DND-41 (cell line): ENCODE measurements around the gene ERO1A.

Source experiments
- EZH2 ChIP-seq: IDR thresholded peaks from 3 replicates; pipeline ENCODE4 v1.6.1; 2012; ENCODE audit warnings: borderline replicate concordance, low read depth, mild to moderate bottlenecking, moderate library complexity, low read length, inconsistent platforms; ENCODE audit not compliant: severe bottlenecking
- TF ChIP-seq, protein P1 (sequence below): IDR thresholded peaks from 2 replicates; pipeline ENCODE4 v1.5.1; 2012; ENCODE audit warnings: borderline replicate concordance, low read length, moderate library complexity, mild to moderate bottlenecking; ENCODE audit not compliant: poor library complexity, severe bottlenecking; ENCODE audit errors: extremely low read depth

DNA sequence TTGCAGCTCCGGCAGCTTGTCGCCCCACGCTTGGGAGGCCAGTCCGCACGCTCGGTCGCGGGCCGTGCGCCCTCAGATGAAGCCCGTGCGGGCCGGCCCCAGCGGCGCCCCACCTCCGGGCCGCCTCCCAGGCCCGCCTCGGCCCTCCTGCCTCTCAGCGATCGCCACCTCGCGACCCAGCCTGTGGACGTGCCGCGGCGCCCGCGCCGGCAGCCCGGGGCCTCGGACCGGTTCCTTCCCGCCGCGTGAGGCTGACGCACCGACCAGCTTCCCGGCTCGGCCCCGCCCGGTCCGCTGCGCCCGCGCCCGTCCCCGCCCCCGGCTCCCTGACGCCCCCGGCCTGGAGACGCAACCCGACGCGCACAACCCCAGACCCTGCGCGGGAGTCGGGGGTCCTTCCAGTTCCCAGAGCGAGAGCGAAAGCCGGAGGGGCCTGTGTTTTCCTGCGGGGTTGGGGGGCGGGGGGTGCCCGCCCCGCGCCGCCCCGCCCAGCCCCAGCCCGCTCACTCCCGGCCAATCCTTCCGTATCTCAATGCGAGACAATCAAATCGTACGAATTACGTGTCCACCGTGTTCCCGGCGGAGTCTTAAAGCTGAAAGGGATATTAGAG is at the start of gene ERO1A:
- TF ChIP-seq, protein P1, sequence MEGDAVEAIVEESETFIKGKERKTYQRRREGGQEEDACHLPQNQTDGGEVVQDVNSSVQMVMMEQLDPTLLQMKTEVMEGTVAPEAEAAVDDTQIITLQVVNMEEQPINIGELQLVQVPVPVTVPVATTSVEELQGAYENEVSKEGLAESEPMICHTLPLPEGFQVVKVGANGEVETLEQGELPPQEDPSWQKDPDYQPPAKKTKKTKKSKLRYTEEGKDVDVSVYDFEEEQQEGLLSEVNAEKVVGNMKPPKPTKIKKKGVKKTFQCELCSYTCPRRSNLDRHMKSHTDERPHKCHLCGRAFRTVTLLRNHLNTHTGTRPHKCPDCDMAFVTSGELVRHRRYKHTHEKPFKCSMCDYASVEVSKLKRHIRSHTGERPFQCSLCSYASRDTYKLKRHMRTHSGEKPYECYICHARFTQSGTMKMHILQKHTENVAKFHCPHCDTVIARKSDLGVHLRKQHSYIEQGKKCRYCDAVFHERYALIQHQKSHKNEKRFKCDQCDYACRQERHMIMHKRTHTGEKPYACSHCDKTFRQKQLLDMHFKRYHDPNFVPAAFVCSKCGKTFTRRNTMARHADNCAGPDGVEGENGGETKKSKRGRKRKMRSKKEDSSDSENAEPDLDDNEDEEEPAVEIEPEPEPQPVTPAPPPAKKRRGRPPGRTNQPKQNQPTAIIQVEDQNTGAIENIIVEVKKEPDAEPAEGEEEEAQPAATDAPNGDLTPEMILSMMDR, result no peak
- no peak for TF ChIP-seq EZH2
